ENCODE data around the gene RAB10.

DNA sequence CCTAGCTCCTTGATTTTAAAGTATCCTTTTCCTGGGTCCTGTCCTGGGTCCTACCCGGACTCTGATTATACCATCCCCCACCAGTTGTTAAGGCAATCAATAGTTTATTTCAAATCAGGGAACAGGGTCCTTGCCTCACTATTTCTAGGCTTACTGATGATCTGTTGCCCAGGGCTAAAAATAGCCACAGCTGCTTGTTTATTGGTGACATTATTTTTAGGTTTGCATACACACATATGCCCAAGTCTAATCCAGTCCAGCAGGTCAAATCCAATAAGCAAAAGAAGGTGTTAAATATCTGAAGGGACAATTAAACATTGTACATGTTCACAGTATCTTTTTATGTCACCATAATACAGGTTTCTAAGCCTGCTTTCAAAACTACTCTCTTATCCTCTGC lies 66.0 kb downstream of the RAB10 start:
- TF ChIP-seq, protein P1, sequence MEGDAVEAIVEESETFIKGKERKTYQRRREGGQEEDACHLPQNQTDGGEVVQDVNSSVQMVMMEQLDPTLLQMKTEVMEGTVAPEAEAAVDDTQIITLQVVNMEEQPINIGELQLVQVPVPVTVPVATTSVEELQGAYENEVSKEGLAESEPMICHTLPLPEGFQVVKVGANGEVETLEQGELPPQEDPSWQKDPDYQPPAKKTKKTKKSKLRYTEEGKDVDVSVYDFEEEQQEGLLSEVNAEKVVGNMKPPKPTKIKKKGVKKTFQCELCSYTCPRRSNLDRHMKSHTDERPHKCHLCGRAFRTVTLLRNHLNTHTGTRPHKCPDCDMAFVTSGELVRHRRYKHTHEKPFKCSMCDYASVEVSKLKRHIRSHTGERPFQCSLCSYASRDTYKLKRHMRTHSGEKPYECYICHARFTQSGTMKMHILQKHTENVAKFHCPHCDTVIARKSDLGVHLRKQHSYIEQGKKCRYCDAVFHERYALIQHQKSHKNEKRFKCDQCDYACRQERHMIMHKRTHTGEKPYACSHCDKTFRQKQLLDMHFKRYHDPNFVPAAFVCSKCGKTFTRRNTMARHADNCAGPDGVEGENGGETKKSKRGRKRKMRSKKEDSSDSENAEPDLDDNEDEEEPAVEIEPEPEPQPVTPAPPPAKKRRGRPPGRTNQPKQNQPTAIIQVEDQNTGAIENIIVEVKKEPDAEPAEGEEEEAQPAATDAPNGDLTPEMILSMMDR (IDR thresholded peaks at IDR 0.05; ENCODE audit: low read depth, low read length) = no peak
- no peak for TF ChIP-seq EZH2phosphoT487 (IDR thresholded peaks at IDR 0.05; ENCODE audit: low read depth)
